Measurements from ENCODE around the gene LILRB4. TPM values are rescaled to one million over a fixed set of nuclear protein-coding genes. Genes with fewer than 3 reads are reported as not detected.

The LILRB4 gene
- total RNA-seq, 1 experiment from 2014 or later = not detected

GRCh38 chr19:54684527-54684926, 21.7 kb downstream of the LILRB4 start:
- POLR2A ChIA-PET = no interaction called here
- BruUV-seq (replicated peaks) = no TSS peak

More at GRCh38 chr19:54684527-54684926, 21.7 kb downstream of the LILRB4 start:
- H3K27ac ChIP-seq (ENCODE audit: low read depth, low read length) = no peak overlapping the region
- no peaks in the 10 kb centered on the region for H3K9me3 ChIP-seq (ENCODE audit: control insufficient read depth in 1 of 2, insufficient read depth in 1 of 2, low read depth in 1 of 2, low read length in 2 of 2)
- H3K4me1 ChIP-seq (ENCODE audit: control insufficient read depth in 1 of 2, insufficient read depth in 2 of 2, low read length in 2 of 2) = no peaks in the 10 kb centered on the region
- H3K36me3 ChIP-seq (ENCODE audit: control insufficient read depth in 1 of 2, insufficient read depth in 2 of 2, low read length in 2 of 2) = no peaks in the 10 kb centered on the region
- ChIA-PET CTCF (interaction anchor here (2.9 kb wide), 1 partner anchor 11 kb away, joined by 20 read pairs; no protein-coding TSS in a partner anchor), RAD21 (ENCODE audit: low non-redundant PET in 1 of 2, low total read pairs in 2 of 2, uncharacterized antibody in 2 of 2, unreplicated experiment in 2 of 2) (no interaction called here)
- DNase-seq (ENCODE audit: low read depth, low spot score) (no peak), ATAC-seq (peak; percentile 53; the same call in 1 of the 2 replicates)
- intact Hi-C loops (cut with micrococcal nuclease) = no loop called here
- peaks cover 31% of the 10 kb centered on the region for H3K27me3 ChIP-seq (ENCODE audit: insufficient read depth, low read length)
- no peak overlapping the region for H3K4me3 ChIP-seq (replicated peaks in 1 of 2; ENCODE audit: low read depth in 1 of 2, low read length in 2 of 2)
- no peak overlapping the region for H3K9ac ChIP-seq (ENCODE audit: low read length)
- no peak for TF ChIP-seq EZH2phosphoT487 (IDR thresholded peaks at IDR 0.05; ENCODE audit: borderline replicate concordance)
- no peak for TF ChIP-seq MAX (IDR thresholded peaks at IDR 0.05)
- TF ChIP-seq EGR1 (IDR thresholded peaks at IDR 0.05; ENCODE audit: low read depth) = no peak
- peak; percentile 88 for TF ChIP-seq REST (IDR thresholded peaks at IDR 0.05; ENCODE audit: low read depth)
- no peak for TF ChIP-seq CTCF (IDR thresholded peaks at IDR 0.05 in 2 of 3, conservative IDR thresholded peaks at IDR 0.05 in 1 of 3; ENCODE audit: borderline replicate concordance in 1 of 3, insufficient read depth in 1 of 3, low read depth in 2 of 3, low read length in 2 of 3)
- no peak for TF ChIP-seq FOSL1 (IDR thresholded peaks at IDR 0.05; ENCODE audit: low read depth)
- no peak for TF ChIP-seq TCF7L2 (IDR thresholded peaks at IDR 0.05; ENCODE audit: borderline replicate concordance, extremely low read depth, insufficient read depth, insufficient read length)
- H4K20me1 ChIP-seq (ENCODE audit: insufficient read depth) = no peaks in the 10 kb centered on the region
- H2AFZ ChIP-seq (ENCODE audit: low read depth, low read length, poor library complexity, severe bottlenecking) = no peak overlapping the region
- H3K4me2 ChIP-seq (ENCODE audit: low read length) = no peak overlapping the region
- no peaks in the 10 kb centered on the region for H3K9me2 ChIP-seq (ENCODE audit: insufficient read depth)
- H3K79me2 ChIP-seq (ENCODE audit: insufficient read depth, low read length) = no peaks in the 10 kb centered on the region

All from HCT116 (cell line).